Stimulated activated CD8-positive, alpha-beta memory T cell treated with anti-CD3 and anti-CD28 coated beads, Interleukin-12 subunit alpha, Interleukin-12 subunit beta, amount 100 ng/mL, for 24 hours (primary cell): ENCODE measurements around the gene ARHGAP28.

Experiments used
- DNase-seq: peaks from one replicate; pipeline ENCODE4 v3.0.0-alpha.2; 2020; ENCODE audit errors: extremely low read depth

Gene ARHGAP28

GRCh38 chr18:6731222-6731596 lies 1.7 kb downstream of the ARHGAP28 start:
- DNase-seq: no peak

- no peak for DNase-seq
Measured at GRCh38 chr18:6732952-6733351, 3.4 kb downstream of the ARHGAP28 start.

- no peak for DNase-seq
Measured at GRCh38 chr18:6733758-6734157, 4.2 kb downstream of the ARHGAP28 start.

- no peak for DNase-seq
Measured at GRCh38 chr18:6734726-6735430, 5.4 kb downstream of the ARHGAP28 start.

GRCh38 chr18:6737833-6738232 lies 8.3 kb downstream of the ARHGAP28 start:
- DNase-seq: no peak

- DNase-seq: no peak
Measured at GRCh38 chr18:6738622-6739021, 9.1 kb downstream of the ARHGAP28 start.

- DNase-seq: no peak
Measured at GRCh38 chr18:6741232-6741663, 11.7 kb downstream of the ARHGAP28 start.

GRCh38 chr18:6741786-6742185 lies 12.3 kb downstream of the ARHGAP28 start:
- DNase-seq: no peak

- DNase-seq: no peak
Measured at GRCh38 chr18:6743999-6744398, 14.5 kb downstream of the ARHGAP28 start.

- DNase-seq: no peak
Measured at GRCh38 chr18:6744816-6745455, 15.4 kb downstream of the ARHGAP28 start.

GRCh38 chr18:6745504-6746031 lies 16.1 kb downstream of the ARHGAP28 start:
- DNase-seq: no peak

GRCh38 chr18:6746386-6746960 lies 17.0 kb downstream of the ARHGAP28 start:
- no peak for DNase-seq

- DNase-seq: no peak
Measured at GRCh38 chr18:6747646-6748045, 18.1 kb downstream of the ARHGAP28 start.

GRCh38 chr18:6748241-6748640 lies 18.7 kb downstream of the ARHGAP28 start:
- DNase-seq: no peak

- DNase-seq: no peak
Measured at GRCh38 chr18:6750411-6750810, 20.9 kb downstream of the ARHGAP28 start.

- no peak for DNase-seq
Measured at GRCh38 chr18:6751222-6751621, 21.7 kb downstream of the ARHGAP28 start.

GRCh38 chr18:6752202-6752860 lies 22.8 kb downstream of the ARHGAP28 start:
- no peak for DNase-seq

- DNase-seq: no peak
Measured at GRCh38 chr18:6755107-6755506, 25.6 kb downstream of the ARHGAP28 start.

- no peak for DNase-seq
Measured at GRCh38 chr18:6757931-6758330, 28.4 kb downstream of the ARHGAP28 start.

GRCh38 chr18:6759579-6759978 lies 30.1 kb downstream of the ARHGAP28 start:
- DNase-seq: no peak

GRCh38 chr18:6763524-6763923 lies 34.0 kb downstream of the ARHGAP28 start:
- DNase-seq: no peak

- DNase-seq: no peak
Measured at GRCh38 chr18:6764382-6764781, 34.9 kb downstream of the ARHGAP28 start.
